CD4-positive, alpha-beta T cell treated with Interleukin-1 beta for 1 hour (primary cell): ENCODE measurements around the gene SMARCB1.

ENCODE experiments used
- DNase-seq, 2 donors: peaks; one replicate each; pipeline ENCODE4 v3.0.0-alpha.2; 2020 to 2022

SMARCB1 gene

GRCh38 chr22:23804781-23805291 lies 18.1 kb downstream of the SMARCB1 start:
- DNase-seq: no peak

- DNase-seq: no peak
These were observed 20.1 kb downstream of the SMARCB1 start for GRCh38 chr22:23806837-23807236.

GRCh38 chr22:23812378-23812777 lies 25.6 kb downstream of the SMARCB1 start:
- DNase-seq: no peak

GRCh38 chr22:23815541-23816155 lies 28.9 kb downstream of the SMARCB1 start:
- DNase-seq: no peak

GRCh38 chr22:23816156-23816976 lies 29.6 kb downstream of the SMARCB1 start:
- DNase-seq: no peak

- no peak for DNase-seq
These were observed 30.4 kb downstream of the SMARCB1 start for GRCh38 chr22:23817146-23817545.

GRCh38 chr22:23818541-23818940 lies 31.8 kb downstream of the SMARCB1 start:
- DNase-seq: no peak

GRCh38 chr22:23820748-23821211 lies 34.0 kb downstream of the SMARCB1 start:
- no peak for DNase-seq

- DNase-seq: no peak
These were observed 35.4 kb downstream of the SMARCB1 start for GRCh38 chr22:23822101-23822671.

- DNase-seq: no peak
These were observed 36.6 kb downstream of the SMARCB1 start for GRCh38 chr22:23823331-23823791.

- DNase-seq: no peak
These were observed 37.9 kb downstream of the SMARCB1 start for GRCh38 chr22:23824476-23825245.

- DNase-seq: no peak
These were observed 38.6 kb downstream of the SMARCB1 start for GRCh38 chr22:23825246-23825905.

GRCh38 chr22:23826510-23827350 lies 40.0 kb downstream of the SMARCB1 start:
- no peak for DNase-seq

- no peak for DNase-seq
These were observed 40.7 kb downstream of the SMARCB1 start for GRCh38 chr22:23827351-23827995.

- DNase-seq: no peak
These were observed 42.3 kb downstream of the SMARCB1 start for GRCh38 chr22:23828800-23829680.

GRCh38 chr22:23829845-23830372 lies 43.1 kb downstream of the SMARCB1 start:
- no peak for DNase-seq

GRCh38 chr22:23831261-23831660 lies 44.5 kb downstream of the SMARCB1 start:
- no peak for DNase-seq

GRCh38 chr22:23831781-23832180 lies 45.0 kb downstream of the SMARCB1 start:
- no peak for DNase-seq

- no peak for DNase-seq
These were observed 45.7 kb downstream of the SMARCB1 start for GRCh38 chr22:23832226-23833016.
